Mucosa of rectum (tissue), 2 donors: ENCODE results near the gene GPR27.

ENCODE experiments used
- H3K27ac ChIP-seq, 2 donors: one replicate each; pipeline ENCODE4 v1.7.0; 2013; ENCODE audit warnings: inconsistent platforms in 2 of 2, low read depth in 2 of 2, low read length in 2 of 2
- H3K27me3 ChIP-seq, 2 donors: one replicate each; pipeline ENCODE4 v1.7.0; 2013; ENCODE audit warnings: low read length in 2 of 2; ENCODE audit not compliant: control insufficient read depth in 2 of 2, insufficient read depth in 2 of 2
- H3K36me3 ChIP-seq, 2 donors: one replicate each; pipeline ENCODE4 v1.7.0; 2013; ENCODE audit warnings: low read length in 2 of 2; ENCODE audit not compliant: control insufficient read depth in 2 of 2, insufficient read depth in 2 of 2
- H3K4me1 ChIP-seq, 2 donors: one replicate each; pipeline ENCODE4 v1.7.0; 2013; ENCODE audit warnings: low read length in 2 of 2, mild to moderate bottlenecking in 1 of 2; ENCODE audit not compliant: control insufficient read depth in 2 of 2, insufficient read depth in 2 of 2
- H3K4me3 ChIP-seq, 2 donors: one replicate each; pipeline ENCODE4 v1.7.0; 2013; ENCODE audit warnings: low read length in 2 of 2
- H3K9ac ChIP-seq, 2 donors: one replicate each; pipeline ENCODE4 v1.7.0; 2013; ENCODE audit warnings: low read length in 2 of 2, low read depth in 1 of 2, mild to moderate bottlenecking in 1 of 2
- H3K9me3 ChIP-seq, 2 donors: one replicate each; pipeline ENCODE4 v1.7.0; 2013; ENCODE audit warnings: low read length in 2 of 2; ENCODE audit not compliant: control insufficient read depth in 2 of 2
- donor health status: healthy.
- donor health status: Normal muscosa, but diverticular disease.

GPR27 gene

DNA sequence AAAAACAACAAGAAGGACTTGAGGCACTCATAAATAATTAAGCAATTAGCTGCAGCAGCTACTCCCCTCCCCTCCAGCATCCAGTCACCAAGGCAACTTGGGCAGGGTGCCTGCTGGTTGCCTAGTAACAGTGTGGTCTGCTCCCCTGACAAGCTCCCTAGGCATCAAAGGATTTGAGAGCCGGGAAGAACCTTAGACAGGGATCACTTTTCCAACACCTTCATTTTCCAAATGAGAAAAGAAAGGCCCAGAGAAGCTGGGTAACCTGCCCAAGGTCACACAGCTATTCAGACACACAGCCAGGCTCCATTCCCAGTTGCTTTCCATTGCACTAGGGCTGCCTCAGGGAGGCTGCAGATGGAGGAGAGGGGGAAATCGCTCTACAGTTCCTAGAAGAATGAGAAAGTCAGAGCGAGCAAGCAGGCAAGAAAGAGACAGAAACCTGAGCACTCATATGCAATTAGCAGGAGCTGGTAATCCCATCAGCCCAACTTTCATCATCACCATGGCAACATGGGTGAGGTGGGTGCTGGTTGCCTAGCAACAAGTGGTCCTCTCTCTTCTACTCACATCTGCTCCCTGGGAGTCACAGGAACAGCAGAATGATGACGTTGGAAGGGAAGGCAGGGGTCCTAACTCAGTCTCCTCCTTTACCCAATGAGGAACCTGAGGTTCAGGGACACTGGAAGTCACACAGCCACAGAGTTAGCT is 24.9 kb upstream of the GPR27 start:
- no peak overlapping the region for H3K9ac ChIP-seq
- no peak overlapping the region for H3K4me3 ChIP-seq
- H3K36me3 ChIP-seq = no peaks in the 10 kb centered on the region
- H3K27ac ChIP-seq = no peak overlapping the region
- H3K9me3 ChIP-seq = no peaks in the 10 kb centered on the region
- H3K4me1 ChIP-seq = peaks cover 6 to 15% of the 10 kb centered on the region in 2 donors
- no peaks in the 10 kb centered on the region for H3K27me3 ChIP-seq

DNA sequence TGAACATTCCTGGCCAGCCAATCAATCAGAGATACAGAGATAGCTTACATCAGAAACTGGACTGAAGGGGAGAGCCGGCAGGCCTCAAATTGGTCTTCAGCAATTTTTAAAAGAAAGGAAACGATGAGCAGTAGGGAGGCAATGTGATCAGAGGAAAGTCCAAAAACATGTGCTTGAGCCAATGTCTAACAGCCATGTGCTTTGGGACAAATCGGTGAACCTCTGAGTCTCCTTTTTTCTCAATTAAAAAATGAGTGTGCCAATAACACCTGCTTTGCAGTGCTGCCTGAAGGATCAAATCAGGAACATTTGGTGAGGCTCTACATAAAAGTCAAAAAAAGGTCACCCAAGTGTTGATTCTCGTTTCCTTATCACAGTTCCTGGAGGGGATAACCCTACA is 21.0 kb upstream of the GPR27 start:
- Histone ChIP-seq H3K36me3 (no peaks in the 10 kb centered on the region), H3K9me3 (no peaks in the 10 kb centered on the region), H3K27me3 (no peaks in the 10 kb centered on the region), H3K4me1 (peaks cover 0 to 11% of the 10 kb centered on the region in 2 donors), H3K27ac (no peak overlapping the region), H3K9ac (no peak overlapping the region), H3K4me3 (no peak overlapping the region)

DNA sequence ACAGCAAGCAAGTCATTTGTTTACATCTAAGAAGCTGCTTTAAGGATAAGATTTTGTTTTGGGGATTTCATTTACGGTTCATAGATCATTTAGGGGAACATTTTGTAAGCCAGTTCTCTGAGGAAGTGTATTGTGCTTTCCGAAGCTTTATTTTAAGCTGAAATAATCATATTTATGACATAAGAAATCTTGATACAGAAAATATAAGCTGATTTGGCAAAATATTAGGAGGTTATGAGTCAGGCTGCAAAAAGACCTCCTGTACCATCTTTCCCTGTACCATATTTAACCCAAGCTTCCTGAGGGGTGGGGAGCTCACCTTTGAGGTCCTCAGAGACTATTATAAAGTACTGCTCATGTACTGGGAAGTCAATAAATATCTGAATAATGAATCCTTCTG is 20.3 kb upstream of the GPR27 start:
- Histone ChIP-seq H3K4me3 (no peak overlapping the region), H3K9me3 (no peaks in the 10 kb centered on the region), H3K9ac (no peak overlapping the region), H3K27ac (no peak overlapping the region), H3K4me1 (peaks cover 0 to 11% of the 10 kb centered on the region in 2 donors), H3K36me3 (no peaks in the 10 kb centered on the region), H3K27me3 (no peaks in the 10 kb centered on the region)

DNA sequence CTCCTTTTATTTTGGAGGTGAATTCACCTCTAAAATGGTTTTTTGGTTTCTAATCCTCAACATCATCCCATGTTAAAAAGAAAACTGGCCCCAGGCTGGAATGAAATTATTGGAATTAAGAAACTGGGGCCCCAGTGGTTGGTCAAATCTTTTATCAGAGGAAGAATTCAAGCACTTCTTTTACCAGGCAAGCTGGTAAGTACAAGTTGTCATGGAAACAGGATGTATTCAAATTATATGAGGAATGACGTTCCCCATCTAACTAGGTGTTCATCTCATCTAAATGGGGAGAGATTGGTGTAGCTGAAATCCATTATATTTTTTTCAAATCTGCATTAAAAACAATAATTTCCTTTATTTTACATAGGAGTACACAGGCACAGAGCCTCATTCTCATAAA is 18.8 kb upstream of the GPR27 start:
- Histone ChIP-seq H3K27me3 (no peaks in the 10 kb centered on the region), H3K9ac (no peak overlapping the region), H3K27ac (no peak overlapping the region), H3K4me1 (peaks cover 0 to 3% of the 10 kb centered on the region in 2 donors), H3K9me3 (no peaks in the 10 kb centered on the region), H3K36me3 (no peaks in the 10 kb centered on the region), H3K4me3 (no peak overlapping the region)

DNA sequence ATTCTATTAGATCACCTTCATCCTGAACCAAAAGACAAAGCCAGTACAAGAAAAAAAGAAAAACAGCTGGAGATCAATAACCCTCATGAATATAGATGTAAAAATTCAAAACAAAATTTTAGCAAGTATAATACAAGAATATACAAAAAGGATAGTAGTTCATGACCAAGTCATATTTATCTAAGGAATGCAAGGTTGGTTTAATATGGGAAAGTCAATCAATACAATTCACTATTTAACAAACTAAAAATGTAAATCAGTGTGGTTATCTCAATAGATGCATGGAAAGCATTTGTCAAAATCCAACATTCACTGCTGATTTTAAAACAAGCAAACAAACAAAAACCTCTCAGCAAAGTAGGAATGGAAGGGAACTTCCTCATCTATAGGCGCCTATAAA is 11.0 kb upstream of the GPR27 start:
- H3K4me3 ChIP-seq = no peak overlapping the region
- H3K9me3 ChIP-seq = no peaks in the 10 kb centered on the region
- H3K4me1 ChIP-seq = no peaks in the 10 kb centered on the region
- H3K27me3 ChIP-seq = no peaks in the 10 kb centered on the region
- no peak overlapping the region for H3K9ac ChIP-seq
- no peak overlapping the region for H3K27ac ChIP-seq
- no peaks in the 10 kb centered on the region for H3K36me3 ChIP-seq

DNA sequence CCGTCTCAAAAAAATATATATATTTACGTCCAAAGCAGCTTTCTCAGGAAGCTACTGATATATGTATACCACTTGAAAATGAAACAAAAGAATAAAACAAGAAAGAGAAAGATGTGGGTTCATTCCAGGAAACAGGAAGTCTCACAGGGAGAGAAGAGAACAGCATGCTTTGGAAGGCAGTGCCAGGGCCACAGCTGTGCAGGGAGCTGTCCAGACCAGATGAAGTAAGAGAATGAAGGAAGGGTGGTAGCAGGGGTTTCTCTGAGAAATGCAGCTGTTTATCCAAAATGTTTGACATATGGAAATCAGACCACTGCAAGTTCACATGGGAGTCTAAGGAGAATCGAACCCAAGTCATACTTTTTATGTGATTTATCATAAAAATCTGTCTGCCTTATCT is 8.9 kb upstream of the GPR27 start:
- no peaks in the 10 kb centered on the region for H3K36me3 ChIP-seq
- no peak overlapping the region for H3K4me3 ChIP-seq
- H3K9ac ChIP-seq = no peak overlapping the region
- H3K9me3 ChIP-seq = no peaks in the 10 kb centered on the region
- H3K4me1 ChIP-seq = no peaks in the 10 kb centered on the region
- no peaks in the 10 kb centered on the region for H3K27me3 ChIP-seq
- H3K27ac ChIP-seq = no peak overlapping the region

DNA sequence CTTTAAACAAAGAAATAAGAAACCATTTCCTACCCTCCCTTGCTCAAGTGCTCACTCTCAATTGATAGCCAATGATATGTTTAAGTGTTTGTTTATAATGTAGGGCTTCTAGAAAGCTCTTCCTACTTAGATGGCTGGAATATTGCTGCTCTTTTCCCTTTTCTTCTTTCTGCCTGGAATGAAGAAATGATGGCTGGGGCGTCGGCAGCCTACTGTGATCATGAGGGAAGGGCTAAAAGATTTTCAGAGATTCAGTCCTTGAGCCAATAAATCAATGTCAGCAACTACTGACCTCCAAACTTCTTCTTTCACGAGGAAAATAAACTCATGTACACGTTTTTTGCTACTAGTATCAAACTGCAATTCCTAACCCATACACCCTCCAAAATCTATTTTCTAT is 2.1 kb upstream of the GPR27 start:
- H3K9me3 ChIP-seq = no peaks in the 10 kb centered on the region
- no peak overlapping the region for H3K27ac ChIP-seq
- no peak overlapping the region for H3K9ac ChIP-seq
- H3K4me3 ChIP-seq = no peak overlapping the region
- H3K4me1 ChIP-seq = no peaks in the 10 kb centered on the region
- H3K36me3 ChIP-seq = no peaks in the 10 kb centered on the region
- peaks cover 12 to 20% of the 10 kb centered on the region in 2 donors for H3K27me3 ChIP-seq

DNA sequence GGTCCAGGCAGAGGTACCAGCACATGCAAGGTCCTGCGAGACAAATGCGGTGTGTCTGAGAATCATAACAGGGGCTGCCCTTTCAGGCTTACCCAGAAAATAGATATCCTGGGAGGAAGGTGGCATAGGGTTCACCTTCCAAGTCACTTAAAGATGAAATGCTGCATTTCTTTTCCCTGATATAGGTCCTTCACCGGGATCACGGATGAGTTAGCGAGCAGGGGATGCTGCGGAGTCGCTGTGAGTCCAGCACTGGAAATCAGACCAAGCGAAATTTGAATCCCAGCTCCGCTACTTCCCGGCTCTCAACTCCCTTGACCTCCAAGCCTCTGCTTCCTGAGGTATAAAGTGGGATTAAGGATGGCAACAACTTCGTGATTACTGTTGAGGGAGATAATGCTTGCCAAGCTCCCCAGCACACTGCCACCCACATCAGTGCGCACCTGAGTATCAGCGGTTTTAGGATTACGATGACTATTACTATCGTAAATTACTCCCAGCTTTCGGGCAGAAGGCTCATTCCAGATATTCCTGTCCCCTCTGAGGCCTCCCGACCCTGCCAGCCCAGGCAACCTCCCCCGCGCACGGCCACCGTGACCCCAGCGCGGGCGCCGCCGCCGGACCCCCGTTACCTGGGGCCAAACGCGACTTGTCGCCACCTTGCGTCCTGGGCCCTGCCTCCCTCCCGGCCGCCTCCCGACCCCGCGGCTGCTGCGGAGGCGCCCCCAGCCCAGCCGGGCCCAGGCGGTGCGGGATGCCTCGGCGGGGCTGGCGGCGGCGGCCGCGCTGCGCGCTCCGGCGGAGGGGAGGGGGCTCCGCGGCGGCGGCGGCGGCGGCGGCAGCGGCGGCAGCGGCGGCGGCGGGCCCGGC is 589 bp upstream of the GPR27 start:
- no peaks in the 10 kb centered on the region for H3K36me3 ChIP-seq
- H3K27me3 ChIP-seq = peaks cover 12 to 22% of the 10 kb centered on the region in 2 donors
- H3K9me3 ChIP-seq = no peaks in the 10 kb centered on the region
- H3K9ac ChIP-seq = peak overlapping the region in 1 of 2 donors; percentile 7
- H3K4me3 ChIP-seq = peak overlapping the region; percentile 8 to 64
- H3K27ac ChIP-seq = no peak overlapping the region
- H3K4me1 ChIP-seq = no peaks in the 10 kb centered on the region

DNA sequence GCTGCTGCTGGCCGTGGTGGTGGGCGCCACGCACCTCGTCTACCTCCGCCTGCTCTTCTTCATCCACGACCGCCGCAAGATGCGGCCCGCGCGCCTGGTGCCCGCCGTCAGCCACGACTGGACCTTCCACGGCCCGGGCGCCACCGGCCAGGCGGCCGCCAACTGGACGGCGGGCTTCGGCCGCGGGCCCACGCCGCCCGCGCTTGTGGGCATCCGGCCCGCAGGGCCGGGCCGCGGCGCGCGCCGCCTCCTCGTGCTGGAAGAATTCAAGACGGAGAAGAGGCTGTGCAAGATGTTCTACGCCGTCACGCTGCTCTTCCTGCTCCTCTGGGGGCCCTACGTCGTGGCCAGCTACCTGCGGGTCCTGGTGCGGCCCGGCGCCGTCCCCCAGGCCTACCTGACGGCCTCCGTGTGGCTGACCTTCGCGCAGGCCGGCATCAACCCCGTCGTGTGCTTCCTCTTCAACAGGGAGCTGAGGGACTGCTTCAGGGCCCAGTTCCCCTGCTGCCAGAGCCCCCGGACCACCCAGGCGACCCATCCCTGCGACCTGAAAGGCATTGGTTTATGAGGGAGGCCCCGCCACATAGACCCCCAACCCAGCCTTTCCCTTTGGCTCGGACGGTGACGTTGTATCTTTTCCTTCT is 1.1 kb downstream of the GPR27 start:
- H3K4me3 ChIP-seq = peak overlapping the region; percentile 7 to 64
- no peaks in the 10 kb centered on the region for H3K4me1 ChIP-seq
- no peaks in the 10 kb centered on the region for H3K36me3 ChIP-seq
- no peaks in the 10 kb centered on the region for H3K9me3 ChIP-seq
- peaks cover 12 to 22% of the 10 kb centered on the region in 2 donors for H3K27me3 ChIP-seq
- no peak overlapping the region for H3K9ac ChIP-seq
- no peak overlapping the region for H3K27ac ChIP-seq

DNA sequence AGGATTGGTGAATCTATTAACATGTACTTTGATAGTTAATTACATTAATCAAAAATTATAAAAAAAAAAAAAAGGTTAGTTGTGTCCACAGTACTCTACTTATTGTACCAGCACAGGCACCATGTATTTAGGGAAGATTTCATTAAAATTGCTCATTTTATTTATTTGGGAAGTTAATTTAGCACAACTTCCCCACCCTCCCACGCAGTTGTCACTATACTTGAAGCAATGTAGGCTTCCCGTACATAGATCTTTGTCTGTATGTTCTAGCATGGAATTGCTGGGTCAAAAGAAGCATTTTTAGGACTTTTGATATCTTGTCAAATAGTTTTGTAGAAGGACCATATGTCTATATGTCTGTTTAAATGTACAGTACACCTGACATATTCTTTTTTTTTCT is 4.4 kb downstream of the GPR27 start:
- H3K4me1 ChIP-seq = no peaks in the 10 kb centered on the region
- peaks cover 8 to 9% of the 10 kb centered on the region in 2 donors for H3K27me3 ChIP-seq
- H3K36me3 ChIP-seq = no peaks in the 10 kb centered on the region
- no peaks in the 10 kb centered on the region for H3K9me3 ChIP-seq
- H3K27ac ChIP-seq = no peak overlapping the region
- H3K4me3 ChIP-seq = no peak overlapping the region
- H3K9ac ChIP-seq = no peak overlapping the region
